ENCODE measurements around the gene ZFYVE1.
"Not testable (repeated sequence)": the region's sequence is repeated elsewhere in the genome, so short reads cannot be mapped to it uniquely, and the experiment has no call there.

GRCh38 chr14:73036706-73037450 lies 10.0 kb upstream of the ZFYVE1 start:
- not testable (repeated sequence) for TF ChIP-seq CTCF, POLR2A (IDR thresholded peaks at IDR 0.05)
